Skeletal muscle satellite cell (primary cell): ENCODE data around the gene DDAH2.

Source experiments
- H3K27me3 ChIP-seq: 2 replicates; pipeline ENCODE4 v1.7.0; 2013; ENCODE audit warnings: low read length; ENCODE audit not compliant: control insufficient read depth, insufficient read depth
- H3K36me3 ChIP-seq: 2 replicates; pipeline ENCODE4 v1.7.0; 2013; ENCODE audit warnings: mild to moderate bottlenecking, control low read depth, low read length; ENCODE audit not compliant: insufficient read depth
- H3K4me1 ChIP-seq: 2 replicates; pipeline ENCODE4 v1.7.0; 2013; ENCODE audit warnings: low read length; ENCODE audit not compliant: control insufficient read depth, insufficient read depth
- H3K4me2 ChIP-seq: 2 replicates; pipeline ENCODE4 v1.7.0; 2013; ENCODE audit warnings: mild to moderate bottlenecking, low read length
- H3K4me3 ChIP-seq: 2 replicates; pipeline ENCODE4 v1.7.0; 2013; ENCODE audit warnings: low read length
- H3K9ac ChIP-seq: 2 replicates; pipeline ENCODE4 v1.7.0; 2013; ENCODE audit warnings: mild to moderate bottlenecking, low read depth, low read length, moderate library complexity
- H3K9me3 ChIP-seq: replicated peaks from 2 replicates; pipeline ENCODE4 v1.7.0; 2013; ENCODE audit warnings: mild to moderate bottlenecking, control low read depth, low read length

Gene DDAH2

DNA sequence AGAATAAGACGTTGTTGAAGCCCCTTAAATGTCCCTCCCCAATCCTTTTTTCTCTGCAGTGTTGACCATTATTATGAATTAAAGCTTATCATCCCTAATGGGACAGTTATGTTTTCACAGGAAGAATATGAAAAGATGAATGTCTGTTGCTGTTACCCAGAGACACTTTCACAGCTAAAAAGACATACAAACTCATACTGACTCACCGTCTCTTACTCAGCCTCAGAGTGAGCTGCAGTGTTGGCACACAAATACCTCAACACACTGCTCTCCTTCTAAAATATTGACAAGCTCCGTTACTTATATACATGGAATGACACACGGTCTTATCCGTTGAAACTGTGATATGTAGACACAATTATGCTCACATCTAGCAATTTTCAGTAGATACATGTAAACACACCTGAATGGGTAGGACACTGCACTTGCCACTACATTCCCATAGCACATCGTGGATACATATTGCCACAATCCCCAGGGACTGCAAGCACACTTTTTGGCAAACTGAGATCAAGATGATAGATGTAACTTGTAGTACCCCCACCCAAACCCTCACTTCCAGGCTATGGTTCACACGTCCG lies 23.7 kb upstream of the DDAH2 start:
- H3K9me3 ChIP-seq, result no peaks in the 10 kb centered on the region
- peaks cover 15% of the 10 kb centered on the region for H3K4me1 ChIP-seq
- peaks cover 6% of the 10 kb centered on the region for H3K36me3 ChIP-seq
- H3K9ac ChIP-seq, result no peak overlapping the region
- peak overlapping the region; percentile 60 for H3K4me2 ChIP-seq
- H3K27me3 ChIP-seq, result no peaks in the 10 kb centered on the region
- no peak overlapping the region for H3K4me3 ChIP-seq

DNA sequence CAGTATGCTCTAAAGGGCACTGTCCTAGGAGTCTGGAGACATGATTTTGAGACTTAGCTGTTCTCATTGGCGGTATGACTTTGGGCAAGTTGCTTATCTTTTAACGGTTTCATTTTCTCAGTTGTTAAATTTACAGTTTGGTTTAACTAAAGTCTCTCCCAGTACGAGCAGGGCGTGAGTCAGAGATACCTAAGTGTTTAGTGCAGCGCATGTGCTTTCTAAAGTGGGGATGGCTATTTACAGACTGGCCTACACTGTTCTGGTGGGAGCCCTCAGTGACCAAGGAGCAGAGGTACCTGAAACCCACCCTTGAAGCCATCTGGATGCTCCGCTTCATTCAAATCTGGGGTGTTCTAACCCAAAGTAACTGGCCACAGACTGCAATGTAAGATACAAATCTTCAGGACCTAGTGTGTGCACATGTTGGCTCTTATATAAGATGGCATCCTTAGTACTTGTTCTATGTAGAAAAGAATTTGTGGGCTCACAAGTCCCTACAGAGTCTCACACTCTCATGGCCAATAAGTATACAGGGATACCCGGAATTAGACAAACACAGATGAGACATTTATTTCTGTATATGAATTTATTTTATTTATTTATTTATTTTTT lies 21.4 kb upstream of the DDAH2 start:
- Histone ChIP-seq H3K4me2 (no peak overlapping the region), H3K9ac (no peak overlapping the region), H3K27me3 (no peaks in the 10 kb centered on the region), H3K4me3 (no peak overlapping the region), H3K4me1 (peaks cover 15% of the 10 kb centered on the region), H3K9me3 (no peaks in the 10 kb centered on the region), H3K36me3 (peaks cover 6% of the 10 kb centered on the region)

DNA sequence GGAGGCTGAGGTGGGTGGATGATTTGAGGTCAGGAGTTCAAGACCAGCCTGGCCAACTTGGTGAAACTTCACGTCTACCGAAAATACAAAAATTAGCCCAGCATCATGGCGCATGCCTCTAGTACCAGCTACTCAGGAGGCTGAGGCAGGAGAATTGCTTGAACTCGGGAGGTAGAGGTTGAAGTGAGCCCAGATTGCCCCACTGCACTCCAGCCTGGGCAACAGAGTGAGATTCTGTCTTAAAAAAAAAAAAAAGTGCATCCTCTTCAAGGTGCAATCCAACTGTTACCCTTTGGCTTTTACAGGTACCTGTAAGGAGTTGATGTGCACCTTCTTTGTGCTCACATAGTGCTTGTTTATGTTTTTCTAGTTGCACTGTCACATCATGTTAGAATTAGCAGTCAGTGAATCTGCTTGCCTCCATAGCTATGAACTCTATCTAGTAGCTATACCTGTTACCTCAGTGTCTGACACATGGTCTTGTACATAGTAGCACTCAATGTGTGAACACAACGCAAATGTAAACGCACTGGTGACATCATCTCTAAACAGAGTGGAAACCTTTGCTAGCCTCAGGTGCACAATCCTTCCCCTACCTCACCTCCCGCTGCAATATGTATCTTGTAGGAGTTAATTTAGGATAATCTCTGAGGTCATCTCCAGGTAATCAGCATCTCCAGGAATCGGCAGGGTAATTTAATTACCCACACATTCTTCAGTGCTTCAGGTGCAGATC lies 20.4 kb upstream of the DDAH2 start:
- Histone ChIP-seq H3K9ac (no peak overlapping the region), H3K4me1 (peaks cover 15% of the 10 kb centered on the region), H3K4me2 (no peak overlapping the region), H3K4me3 (no peak overlapping the region), H3K36me3 (peaks cover 6% of the 10 kb centered on the region), H3K27me3 (no peaks in the 10 kb centered on the region), H3K9me3 (no peaks in the 10 kb centered on the region)

DNA sequence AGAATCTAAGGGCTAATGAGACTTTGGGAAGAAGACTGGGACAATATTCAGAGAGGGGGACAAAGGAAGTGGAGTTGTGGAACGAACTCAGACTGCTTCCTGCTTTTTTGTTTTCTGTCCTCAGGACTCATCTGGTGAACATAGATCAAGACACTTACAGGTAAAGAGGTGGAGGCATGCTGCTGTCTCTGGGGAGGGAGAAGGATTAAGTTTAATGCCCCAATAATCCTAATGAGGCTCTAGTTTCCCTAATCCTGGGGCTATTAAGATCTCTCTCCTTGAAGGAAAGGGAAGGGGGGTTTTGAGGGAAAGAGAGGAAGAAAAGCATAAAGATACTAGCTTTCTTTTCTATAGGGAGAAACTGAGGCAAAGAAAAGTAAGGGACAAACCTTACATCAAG lies 15.3 kb upstream of the DDAH2 start:
- H3K4me1 ChIP-seq, result peaks cover under 1% of the 10 kb centered on the region
- H3K9me3 ChIP-seq, result no peaks in the 10 kb centered on the region
- H3K4me2 ChIP-seq, result no peak overlapping the region
- H3K27me3 ChIP-seq, result no peaks in the 10 kb centered on the region
- peaks cover 11% of the 10 kb centered on the region for H3K36me3 ChIP-seq
- no peak overlapping the region for H3K4me3 ChIP-seq
- H3K9ac ChIP-seq, result no peak overlapping the region

DNA sequence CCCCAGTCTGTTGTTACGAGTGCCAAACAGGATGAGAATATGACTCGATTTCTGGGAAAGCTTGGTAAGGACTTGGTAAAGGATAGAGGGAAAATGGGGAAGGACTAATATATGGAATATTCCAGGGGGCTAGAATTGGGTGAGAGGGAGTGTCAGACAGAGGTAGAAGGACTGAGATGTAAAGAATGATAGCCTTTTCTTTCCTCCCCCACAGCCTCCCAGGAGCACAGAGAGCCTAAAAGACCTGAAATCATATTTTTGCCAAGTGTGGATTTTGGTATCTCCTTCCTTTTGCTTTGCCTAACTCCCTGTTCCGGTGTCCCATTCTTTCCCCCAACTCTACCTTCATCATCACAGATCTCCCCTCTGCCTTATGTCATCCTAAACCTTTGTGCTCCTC lies 13.8 kb upstream of the DDAH2 start:
- Histone ChIP-seq H3K9ac (no peak overlapping the region), H3K4me2 (no peak overlapping the region), H3K9me3 (no peaks in the 10 kb centered on the region), H3K36me3 (peaks cover 9% of the 10 kb centered on the region), H3K27me3 (no peaks in the 10 kb centered on the region), H3K4me3 (no peak overlapping the region), H3K4me1 (peaks cover 14% of the 10 kb centered on the region)

DNA sequence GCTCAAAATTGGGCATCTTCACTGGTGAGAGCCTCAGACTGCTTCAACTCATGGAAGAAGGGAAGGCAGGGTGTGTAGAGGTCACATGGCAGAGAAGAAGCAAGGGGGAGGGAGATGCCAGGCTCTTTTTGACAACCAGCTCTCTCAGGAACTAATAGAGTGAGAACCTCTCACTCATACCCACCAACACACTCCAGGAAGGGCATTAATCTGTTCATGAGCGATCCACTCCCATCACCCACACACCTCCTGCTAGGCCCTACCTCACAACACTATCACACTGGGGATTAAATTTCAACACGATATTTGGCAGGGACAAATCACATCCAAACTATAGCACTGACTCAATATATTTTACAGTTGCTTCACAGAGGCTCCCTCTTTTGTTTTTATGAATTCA lies 12.7 kb upstream of the DDAH2 start:
- H3K4me1 ChIP-seq, result peaks cover 24% of the 10 kb centered on the region
- peaks cover 8% of the 10 kb centered on the region for H3K36me3 ChIP-seq
- H3K4me2 ChIP-seq, result no peak overlapping the region
- H3K4me3 ChIP-seq, result no peak overlapping the region
- no peaks in the 10 kb centered on the region for H3K9me3 ChIP-seq
- H3K9ac ChIP-seq, result no peak overlapping the region
- H3K27me3 ChIP-seq, result no peaks in the 10 kb centered on the region

DNA sequence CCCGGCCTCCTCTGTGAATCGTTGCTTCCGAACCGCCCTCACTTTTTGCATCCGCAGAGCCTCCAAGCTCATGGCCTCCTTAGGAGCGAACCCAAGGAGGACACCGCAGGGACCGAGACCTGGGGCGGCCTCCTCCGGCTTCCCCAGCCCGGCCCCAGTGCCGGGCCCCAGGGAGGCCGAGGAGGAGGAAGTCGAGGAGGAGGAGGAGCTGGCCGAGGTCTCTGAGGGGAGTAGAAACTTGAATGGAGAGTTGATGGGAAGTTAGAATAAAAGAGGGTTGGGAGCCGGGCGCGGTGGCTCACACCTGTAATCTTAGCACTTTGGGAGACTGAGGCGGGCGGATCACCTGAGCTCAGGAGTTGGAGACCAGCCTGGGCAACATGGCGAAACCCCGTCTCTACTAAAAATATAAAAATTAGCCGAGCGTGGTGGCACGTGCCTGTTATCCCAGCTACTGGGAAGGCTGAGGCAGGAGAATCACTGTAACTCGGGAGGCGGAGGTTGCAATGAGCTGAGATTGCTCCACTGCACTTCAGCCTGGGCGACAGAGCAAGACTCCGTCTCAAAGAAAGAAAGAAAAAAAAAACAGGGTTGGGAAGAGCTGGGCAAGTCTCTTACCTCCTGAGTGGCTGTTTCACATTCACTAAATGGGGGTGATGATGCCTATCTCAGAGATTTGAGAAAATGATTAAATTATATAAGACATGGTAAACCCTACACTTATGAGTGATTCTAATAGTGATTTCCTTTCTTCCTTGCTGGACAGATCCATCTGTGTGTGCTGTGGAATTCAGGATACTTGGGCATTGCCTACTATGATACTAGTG lies 11.5 kb upstream of the DDAH2 start:
- Histone ChIP-seq H3K4me3 (peak overlapping the region; percentile 95), H3K4me2 (peak overlapping the region; percentile 97), H3K9ac (peak overlapping the region; percentile 90), H3K4me1 (peaks cover 28% of the 10 kb centered on the region), H3K36me3 (peaks cover 8% of the 10 kb centered on the region), H3K27me3 (no peaks in the 10 kb centered on the region), H3K9me3 (no peaks in the 10 kb centered on the region)

DNA sequence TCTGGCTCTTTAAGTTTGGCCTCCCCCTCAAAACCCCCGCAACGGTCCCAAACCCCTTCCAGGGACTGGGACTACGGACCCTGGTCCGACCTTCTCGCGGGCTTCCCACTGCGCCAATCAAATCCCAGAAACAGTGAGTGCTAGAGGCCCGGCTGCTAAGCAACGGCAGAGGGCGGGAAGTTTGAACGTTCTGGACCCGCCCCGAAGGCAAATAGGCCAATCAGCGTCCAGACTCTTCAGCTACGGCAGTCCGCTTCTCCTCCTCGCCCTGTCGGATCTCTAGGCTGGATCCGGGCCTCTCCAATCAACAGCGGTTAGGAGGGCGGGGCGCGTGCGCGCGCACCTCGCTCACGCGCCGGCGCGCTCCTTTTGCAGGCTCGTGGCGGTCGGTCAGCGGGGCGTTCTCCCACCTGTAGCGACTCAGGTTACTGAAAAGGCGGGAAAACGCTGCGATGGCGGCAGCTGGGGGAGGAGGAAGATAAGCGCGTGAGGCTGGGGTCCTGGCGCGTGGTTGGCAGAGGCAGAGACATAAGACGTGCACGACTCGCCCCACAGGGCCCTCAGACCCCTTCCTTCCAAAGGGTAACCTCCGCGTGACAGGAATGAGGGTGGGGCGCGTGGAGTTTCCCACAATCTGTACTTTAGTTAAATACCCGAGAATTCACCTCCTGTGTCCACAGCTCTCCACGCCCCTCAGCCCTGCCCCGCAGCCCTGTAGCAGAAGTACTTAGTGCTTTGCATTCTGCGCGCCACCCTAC lies 10.7 kb upstream of the DDAH2 start, which contains the start of gene MSH5:
TSS of gene MSH5 (plus strand) at position 367 of the 758 bp plus-strand sequence. CDS start 462 bp downstream, outside the sequence.
- H3K4me1 ChIP-seq, result peaks cover 28% of the 10 kb centered on the region
- H3K4me3 ChIP-seq, result peak within 1 kb of the TSS; percentile 95
- no peaks in the 10 kb centered on the region for H3K9me3 ChIP-seq
- peak within 1 kb of the TSS; percentile 90 for H3K9ac ChIP-seq
- no peaks in the 10 kb centered on the region for H3K27me3 ChIP-seq
- H3K4me2 ChIP-seq, result peak within 1 kb of the TSS; percentile 97
- peaks cover 8% of the 10 kb centered on the region for H3K36me3 ChIP-seq

DNA sequence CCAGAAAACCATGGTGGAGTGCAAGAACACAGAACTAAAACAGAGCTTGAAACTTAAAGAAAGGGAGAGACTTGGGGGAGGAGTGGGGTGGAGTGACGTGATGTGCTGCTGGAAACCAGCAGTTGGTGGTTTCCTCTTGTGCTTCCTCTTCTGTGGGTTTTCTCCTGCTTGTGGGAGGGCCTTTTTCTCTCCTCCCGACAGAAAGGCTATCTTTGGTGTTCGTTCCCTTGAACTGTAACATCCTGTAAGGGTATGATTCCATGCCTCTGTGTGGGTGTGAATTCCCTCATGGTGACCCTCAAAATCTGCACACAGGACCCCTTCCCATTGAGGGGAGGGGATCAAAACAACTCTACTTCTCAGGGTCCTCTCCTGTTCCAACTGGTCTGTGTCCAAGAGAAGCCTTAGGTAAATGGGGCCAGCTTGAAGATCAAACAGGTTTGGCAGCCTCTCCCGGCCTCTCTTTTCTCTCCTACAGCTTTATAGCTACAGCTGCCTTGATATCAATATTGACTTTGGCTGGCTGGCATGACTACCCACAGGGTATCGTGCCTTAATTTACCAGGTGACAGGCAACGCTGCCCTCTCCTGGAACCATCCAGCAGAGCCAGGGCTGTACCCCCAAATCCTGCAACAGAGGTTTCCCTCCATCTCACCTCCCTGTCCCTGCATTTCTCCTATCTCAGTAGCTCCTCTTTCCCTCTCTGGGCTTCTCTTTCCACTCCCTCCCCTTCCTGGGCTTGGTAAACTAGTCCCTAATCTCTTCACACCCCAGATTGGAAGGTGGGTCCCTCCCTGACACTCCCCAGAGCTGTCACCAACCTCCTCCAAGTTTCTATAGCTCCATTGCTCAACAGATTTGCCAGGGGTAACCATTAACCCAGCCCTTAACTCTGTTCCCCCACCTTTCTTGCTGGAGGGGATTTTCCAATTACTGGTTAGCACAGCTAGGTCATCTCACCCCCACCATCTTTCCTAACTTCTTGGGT lies 9.2 kb upstream of the DDAH2 start:
- peaks cover 40% of the 10 kb centered on the region for H3K4me1 ChIP-seq

More for the DNA sequence above, 9.2 kb upstream of the DDAH2 start:
- H3K27me3 ChIP-seq, result no peaks in the 10 kb centered on the region
- H3K4me3 ChIP-seq, result peak overlapping the region; percentile 51
- no peaks in the 10 kb centered on the region for H3K9me3 ChIP-seq
- peaks cover 21% of the 10 kb centered on the region for H3K36me3 ChIP-seq
- H3K4me2 ChIP-seq, result peak overlapping the region; percentile 78
- H3K9ac ChIP-seq, result peak overlapping the region; percentile 75
